Activated CD8-positive, alpha-beta memory T cell treated with anti-CD3 and anti-CD28 coated beads for 48 hours (primary cell): Measurements from ENCODE around the gene ARF5.

ENCODE experiments used
- DNase-seq, 3 experiments: peaks; one replicate each; pipeline ENCODE4 v3.0.0-alpha.2; 2020; ENCODE audit warnings: low read depth in 2 of 3, low spot score in 2 of 3

Gene ARF5

GRCh38 chr7:127588697-127589482, 679 bp downstream of the ARF5 start:
- DNase-seq, result no peak

GRCh38 chr7:127589896-127590295, 1.7 kb downstream of the ARF5 start:
- no peak for DNase-seq

GRCh38 chr7:127591189-127591588, 3.0 kb downstream of the ARF5 start:
- DNase-seq, result no peak

- no peak for DNase-seq
These were observed 3.4 kb downstream of the ARF5 start for GRCh38 chr7:127591591-127591990.

GRCh38 chr7:127592550-127592949, 4.3 kb downstream of the ARF5 start:
- no peak for DNase-seq

GRCh38 chr7:127594490-127594889, 6.3 kb downstream of the ARF5 start:
- DNase-seq, result no peak

GRCh38 chr7:127595737-127596136, 7.5 kb downstream of the ARF5 start:
- DNase-seq, result no peak

GRCh38 chr7:127598318-127598717, 10.1 kb downstream of the ARF5 start:
- no peak for DNase-seq

- no peak for DNase-seq
These were observed 12.7 kb downstream of the ARF5 start for GRCh38 chr7:127600885-127601284.

- DNase-seq, result no peak
These were observed 20.2 kb downstream of the ARF5 start for GRCh38 chr7:127608446-127608845.

- no peak for DNase-seq
These were observed 21.1 kb downstream of the ARF5 start for GRCh38 chr7:127609297-127609696.

GRCh38 chr7:127612263-127612662, 24.1 kb downstream of the ARF5 start:
- DNase-seq, result no peak

GRCh38 chr7:127616724-127617123, 28.5 kb downstream of the ARF5 start:
- no peak for DNase-seq

- no peak for DNase-seq
These were observed 29.8 kb downstream of the ARF5 start, which contains the start of gene PAX4 for GRCh38 chr7:127618042-127618441. TSS of gene PAX4 (minus strand) at chr7:127618142. CDS start at chr7:127615928, 2,214 bp downstream.

- DNase-seq, result no peak
These were observed 30.6 kb downstream of the ARF5 start for GRCh38 chr7:127618775-127619174.

GRCh38 chr7:127619681-127620405, 31.6 kb downstream of the ARF5 start:
- no peak for DNase-seq

- DNase-seq, result no peak
These were observed 32.4 kb downstream of the ARF5 start for GRCh38 chr7:127620406-127621233.

GRCh38 chr7:127625331-127625730, 37.1 kb downstream of the ARF5 start:
- no peak for DNase-seq

GRCh38 chr7:127628445-127628844, 40.2 kb downstream of the ARF5 start:
- no peak for DNase-seq

- DNase-seq, result no peak
These were observed 41.1 kb downstream of the ARF5 start for GRCh38 chr7:127629268-127629854.

- DNase-seq, result no peak
These were observed 44.2 kb downstream of the ARF5 start for GRCh38 chr7:127632276-127632910.
